ENCODE results near the gene RTP2.

Gene RTP2

GRCh38 chr3:187725224-187725623, 22.9 kb upstream of the RTP2 start:
- Histone ChIP-seq H3K36me3 (replicated peaks) (peaks cover 90% of the 10 kb centered on the region), H3K27me3 (replicated peaks) (no peaks in the 10 kb centered on the region), H3K4me3 (ENCODE audit: low read depth, low read length) (no peak overlapping the region), H3K27ac (no peak overlapping the region)
- DNase-seq = no peak
- TF ChIP-seq CTCF (IDR thresholded peaks at IDR 0.05; ENCODE audit: low read depth, low read length, missing control alignments) = no peak
- in situ Hi-C loops (cut with HindIII; ENCODE audit: low pct_ligation_motif_present, low sequenced_read_pairs) = loop anchor here (25.0 kb wide), 3 partner anchors 562 to 962 kb away; no protein-coding TSS in a partner anchor

DNA sequence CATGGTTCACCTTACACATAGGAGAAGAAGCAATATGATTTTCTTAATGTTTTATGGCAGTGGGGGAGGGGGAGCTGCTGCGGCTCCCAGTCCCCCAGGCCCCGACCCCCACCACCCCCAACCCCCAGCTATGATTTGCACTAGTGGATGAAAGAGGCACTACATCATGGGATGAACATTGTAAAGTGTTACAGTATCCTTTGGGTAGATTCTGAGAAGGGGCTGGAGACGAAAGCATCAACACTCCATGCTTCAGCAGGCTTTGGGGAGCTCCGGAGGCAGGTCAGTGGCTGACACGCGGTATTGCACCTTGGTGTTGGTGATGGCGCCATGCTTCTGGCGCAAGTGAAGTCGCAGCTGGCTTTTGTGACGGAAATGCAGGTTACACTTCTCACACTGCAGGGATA, 19.9 kb upstream of the RTP2 start:
- TF ChIP-seq CTCF (IDR thresholded peaks at IDR 0.05; ENCODE audit: low read depth, low read length, missing control alignments) = no peak
- in situ Hi-C loops (cut with HindIII; ENCODE audit: low pct_ligation_motif_present, low sequenced_read_pairs) = no loop called here
- Histone ChIP-seq H3K27me3 (replicated peaks) (no peaks in the 10 kb centered on the region), H3K4me3 (ENCODE audit: low read depth, low read length) (no peak overlapping the region), H3K27ac (no peak overlapping the region), H3K36me3 (replicated peaks) (peaks cover 60% of the 10 kb centered on the region)
- DNase-seq = no peak

GRCh38 chr3:187721055-187721454, 18.7 kb upstream of the RTP2 start:
- Histone ChIP-seq H3K27me3 (replicated peaks) (no peaks in the 10 kb centered on the region), H3K4me3 (ENCODE audit: low read depth, low read length) (no peak overlapping the region), H3K36me3 (replicated peaks) (peaks cover 48% of the 10 kb centered on the region), H3K27ac (no peak overlapping the region)
- no peak for TF ChIP-seq CTCF (IDR thresholded peaks at IDR 0.05; ENCODE audit: low read depth, low read length, missing control alignments)
- in situ Hi-C loops (cut with HindIII; ENCODE audit: low pct_ligation_motif_present, low sequenced_read_pairs) = no loop called here
- no peak for DNase-seq

GRCh38 chr3:187720337-187720670, 17.9 kb upstream of the RTP2 start:
- H3K36me3 ChIP-seq (replicated peaks) = peaks cover 41% of the 10 kb centered on the region
- DNase-seq = no peak
- no peak overlapping the region for H3K4me3 ChIP-seq (ENCODE audit: low read depth, low read length)
- in situ Hi-C loops (cut with HindIII; ENCODE audit: low pct_ligation_motif_present, low sequenced_read_pairs) = no loop called here
- no peak overlapping the region for H3K27ac ChIP-seq
- no peak for TF ChIP-seq CTCF (IDR thresholded peaks at IDR 0.05; ENCODE audit: low read depth, low read length, missing control alignments)
- no peaks in the 10 kb centered on the region for H3K27me3 ChIP-seq (replicated peaks)

GRCh38 chr3:187719628-187720336, 17.4 kb upstream of the RTP2 start:
- Histone ChIP-seq H3K27me3 (replicated peaks) (no peaks in the 10 kb centered on the region), H3K36me3 (replicated peaks) (peaks cover 35% of the 10 kb centered on the region), H3K27ac (no peak overlapping the region), H3K4me3 (ENCODE audit: low read depth, low read length) (no peak overlapping the region)
- in situ Hi-C loops (cut with HindIII; ENCODE audit: low pct_ligation_motif_present, low sequenced_read_pairs) = no loop called here
- TF ChIP-seq CTCF (IDR thresholded peaks at IDR 0.05; ENCODE audit: low read depth, low read length, missing control alignments) = no peak
- DNase-seq = no peak

DNA sequence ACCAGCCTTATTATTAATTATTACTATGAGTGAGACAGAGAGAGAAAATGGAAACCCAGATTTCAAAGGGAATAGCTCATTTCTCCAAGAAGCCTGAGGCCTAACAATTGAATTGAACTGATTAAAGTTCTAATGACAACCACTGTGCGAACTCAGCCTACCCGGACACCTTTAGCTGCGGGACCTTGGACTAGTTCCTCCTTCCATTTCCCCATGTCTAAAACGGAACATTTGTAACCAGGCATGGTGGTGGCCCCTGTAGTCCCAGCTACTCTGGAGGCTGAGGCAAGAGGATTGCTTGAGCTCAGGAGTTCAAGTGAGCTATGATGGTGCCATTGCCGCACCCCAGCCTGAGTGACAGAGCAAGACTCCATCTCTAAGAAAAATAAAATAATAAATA, 16.4 kb upstream of the RTP2 start:
- no peak for DNase-seq
- TF ChIP-seq CTCF (IDR thresholded peaks at IDR 0.05; ENCODE audit: low read depth, low read length, missing control alignments) = no peak
- H3K4me3 ChIP-seq (ENCODE audit: low read depth, low read length) = no peak overlapping the region
- in situ Hi-C loops (cut with HindIII; ENCODE audit: low pct_ligation_motif_present, low sequenced_read_pairs) = no loop called here
- peaks cover 26% of the 10 kb centered on the region for H3K36me3 ChIP-seq (replicated peaks)
- no peak overlapping the region for H3K27ac ChIP-seq
- H3K27me3 ChIP-seq (replicated peaks) = no peaks in the 10 kb centered on the region
